Neural cell (in vitro differentiated cells): ENCODE results near the gene CDH3.

Source experiments
- EZH2 ChIP-seq: fragments of 200-600, 300-800 bp; shearing (Covaris generic), sonication (generic); IDR thresholded peaks from 2 replicates; pipeline ENCODE4 v1.6.1; 2014; ENCODE audit warnings: antibody characterized with exemption, low read length, borderline replicate concordance, mild to moderate bottlenecking; ENCODE audit not compliant: insufficient read depth, poor library complexity, severe bottlenecking
- TF ChIP-seq, protein P1 (sequence below): fragments of 450-650 bp; IDR thresholded peaks from 2 replicates; pipeline ENCODE4 v1.5.1; 2014; ENCODE audit warnings: antibody characterized with exemption, mild to moderate bottlenecking, moderate library complexity; ENCODE audit not compliant: poor library complexity, severe bottlenecking

DNA sequence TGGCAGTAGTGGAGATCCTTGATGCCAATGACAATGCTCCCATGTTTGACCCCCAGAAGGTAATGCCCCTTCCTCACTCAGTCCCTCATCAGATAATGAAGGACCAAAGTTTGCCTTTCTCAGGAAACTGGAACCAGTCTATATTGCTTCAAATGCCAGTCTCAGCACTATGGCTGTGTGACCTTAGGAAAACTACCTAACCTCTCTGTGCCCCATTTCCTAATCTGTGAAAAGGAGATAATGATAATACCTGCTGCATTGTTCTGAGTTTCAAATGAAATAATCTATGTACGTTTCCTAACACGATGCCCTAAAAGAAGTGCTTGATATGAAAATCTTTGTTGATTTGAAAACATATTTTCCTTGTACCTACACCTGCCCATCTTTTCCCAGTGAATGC, 35.9 kb downstream of the CDH3 start:
- TF ChIP-seq, protein P1, sequence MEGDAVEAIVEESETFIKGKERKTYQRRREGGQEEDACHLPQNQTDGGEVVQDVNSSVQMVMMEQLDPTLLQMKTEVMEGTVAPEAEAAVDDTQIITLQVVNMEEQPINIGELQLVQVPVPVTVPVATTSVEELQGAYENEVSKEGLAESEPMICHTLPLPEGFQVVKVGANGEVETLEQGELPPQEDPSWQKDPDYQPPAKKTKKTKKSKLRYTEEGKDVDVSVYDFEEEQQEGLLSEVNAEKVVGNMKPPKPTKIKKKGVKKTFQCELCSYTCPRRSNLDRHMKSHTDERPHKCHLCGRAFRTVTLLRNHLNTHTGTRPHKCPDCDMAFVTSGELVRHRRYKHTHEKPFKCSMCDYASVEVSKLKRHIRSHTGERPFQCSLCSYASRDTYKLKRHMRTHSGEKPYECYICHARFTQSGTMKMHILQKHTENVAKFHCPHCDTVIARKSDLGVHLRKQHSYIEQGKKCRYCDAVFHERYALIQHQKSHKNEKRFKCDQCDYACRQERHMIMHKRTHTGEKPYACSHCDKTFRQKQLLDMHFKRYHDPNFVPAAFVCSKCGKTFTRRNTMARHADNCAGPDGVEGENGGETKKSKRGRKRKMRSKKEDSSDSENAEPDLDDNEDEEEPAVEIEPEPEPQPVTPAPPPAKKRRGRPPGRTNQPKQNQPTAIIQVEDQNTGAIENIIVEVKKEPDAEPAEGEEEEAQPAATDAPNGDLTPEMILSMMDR: no peak
- TF ChIP-seq EZH2: no peak
